ENCODE measurements around the gene STRA8.

Gene STRA8

DNA sequence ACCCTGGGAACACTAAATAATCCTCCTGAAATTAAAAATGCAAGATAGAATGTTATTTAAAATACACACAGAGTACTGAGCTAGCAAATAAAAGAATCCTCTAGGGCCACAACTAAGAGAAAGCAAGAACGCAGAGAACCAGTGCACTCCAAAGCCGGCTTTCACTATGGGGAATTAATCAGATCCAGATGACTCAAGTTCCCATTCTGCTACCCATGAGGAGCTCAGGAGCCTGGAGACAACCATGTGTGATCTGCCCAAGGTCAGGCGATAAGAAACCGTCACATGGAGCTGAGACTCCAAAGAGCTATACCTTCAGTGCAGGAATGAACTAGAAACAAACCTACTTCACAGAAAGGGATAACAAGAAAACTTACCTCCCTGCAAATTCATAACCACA, 43.7 kb upstream of the STRA8 start:
- TF ChIP-seq, protein P1, sequence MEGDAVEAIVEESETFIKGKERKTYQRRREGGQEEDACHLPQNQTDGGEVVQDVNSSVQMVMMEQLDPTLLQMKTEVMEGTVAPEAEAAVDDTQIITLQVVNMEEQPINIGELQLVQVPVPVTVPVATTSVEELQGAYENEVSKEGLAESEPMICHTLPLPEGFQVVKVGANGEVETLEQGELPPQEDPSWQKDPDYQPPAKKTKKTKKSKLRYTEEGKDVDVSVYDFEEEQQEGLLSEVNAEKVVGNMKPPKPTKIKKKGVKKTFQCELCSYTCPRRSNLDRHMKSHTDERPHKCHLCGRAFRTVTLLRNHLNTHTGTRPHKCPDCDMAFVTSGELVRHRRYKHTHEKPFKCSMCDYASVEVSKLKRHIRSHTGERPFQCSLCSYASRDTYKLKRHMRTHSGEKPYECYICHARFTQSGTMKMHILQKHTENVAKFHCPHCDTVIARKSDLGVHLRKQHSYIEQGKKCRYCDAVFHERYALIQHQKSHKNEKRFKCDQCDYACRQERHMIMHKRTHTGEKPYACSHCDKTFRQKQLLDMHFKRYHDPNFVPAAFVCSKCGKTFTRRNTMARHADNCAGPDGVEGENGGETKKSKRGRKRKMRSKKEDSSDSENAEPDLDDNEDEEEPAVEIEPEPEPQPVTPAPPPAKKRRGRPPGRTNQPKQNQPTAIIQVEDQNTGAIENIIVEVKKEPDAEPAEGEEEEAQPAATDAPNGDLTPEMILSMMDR (IDR thresholded peaks at IDR 0.05), result no peak

DNA sequence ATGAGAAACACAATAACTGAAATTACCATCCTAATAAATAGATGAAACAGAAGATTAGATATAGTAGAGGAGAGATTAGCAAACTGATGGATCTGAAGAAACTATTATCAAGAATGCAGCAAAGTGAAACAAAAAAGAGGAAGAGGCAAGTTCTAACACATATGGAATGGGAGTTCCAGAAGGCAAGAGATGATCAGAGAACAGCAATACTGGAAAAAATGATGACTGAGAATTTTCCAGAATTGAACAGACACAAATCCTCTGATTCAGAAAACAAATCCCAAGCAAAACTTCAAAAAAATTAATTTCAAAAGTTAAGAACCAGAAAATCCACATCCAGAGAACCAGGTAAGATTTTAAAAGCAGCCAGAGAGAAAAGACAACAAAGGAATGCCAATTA, 42.9 kb upstream of the STRA8 start:
- TF ChIP-seq, protein P1 (IDR thresholded peaks at IDR 0.05), result no peak

DNA sequence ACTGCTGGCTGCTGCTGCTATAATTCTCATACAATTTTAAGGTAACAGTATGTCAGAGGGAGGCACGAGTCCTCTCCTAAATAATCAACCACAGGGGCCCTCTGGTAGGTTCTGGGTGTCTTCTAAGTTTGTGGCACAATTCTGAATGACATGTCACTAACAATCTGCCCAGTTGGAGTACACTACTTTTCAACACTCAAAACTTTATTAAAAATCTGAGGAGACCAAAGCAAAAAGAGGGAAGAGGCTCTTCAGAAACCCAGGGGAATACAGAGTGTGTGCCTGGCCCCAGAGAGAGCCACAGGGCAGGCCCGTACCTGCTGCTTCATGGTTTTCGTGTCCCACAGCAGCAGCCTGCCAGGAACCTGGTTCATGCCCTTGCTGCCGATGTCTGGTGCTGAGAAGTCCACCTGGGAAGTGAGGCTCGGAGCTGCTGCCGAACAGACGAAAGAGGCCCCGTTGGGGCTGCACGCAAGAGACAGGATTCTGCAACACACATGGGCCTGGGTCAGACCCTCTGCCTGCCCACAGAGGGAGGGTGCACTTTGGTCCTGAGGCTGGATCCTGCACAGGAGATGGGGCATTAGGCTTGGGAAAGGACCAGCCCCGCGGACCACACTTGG, 40.6 kb upstream of the STRA8 start:
- TF ChIP-seq, protein P1 (IDR thresholded peaks at IDR 0.05), result no peak

DNA sequence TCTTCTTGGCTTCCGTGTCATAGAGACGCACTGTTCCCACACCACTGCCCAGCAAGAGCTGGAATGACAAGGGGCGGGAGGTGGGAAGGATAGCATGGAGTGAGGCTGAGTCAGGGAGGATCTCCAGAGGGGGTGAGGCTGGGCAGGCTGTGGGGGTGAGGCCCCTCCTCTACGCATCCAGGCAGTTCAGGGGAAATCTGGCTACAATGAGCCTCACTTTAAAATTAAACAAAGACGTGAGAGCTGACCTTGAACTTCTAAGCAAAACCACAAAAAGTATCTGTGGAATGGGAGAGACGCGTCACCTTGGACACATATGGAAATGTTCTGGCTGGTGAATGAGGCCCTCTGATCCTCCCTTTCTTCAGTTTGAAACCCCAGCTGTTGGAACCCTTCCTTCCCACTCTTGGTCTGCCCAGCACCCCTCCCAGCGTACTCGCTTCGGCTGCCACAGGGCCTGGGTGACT, 40.0 kb upstream of the STRA8 start:
- TF ChIP-seq, protein P1 (IDR thresholded peaks at IDR 0.05), result no peak

DNA sequence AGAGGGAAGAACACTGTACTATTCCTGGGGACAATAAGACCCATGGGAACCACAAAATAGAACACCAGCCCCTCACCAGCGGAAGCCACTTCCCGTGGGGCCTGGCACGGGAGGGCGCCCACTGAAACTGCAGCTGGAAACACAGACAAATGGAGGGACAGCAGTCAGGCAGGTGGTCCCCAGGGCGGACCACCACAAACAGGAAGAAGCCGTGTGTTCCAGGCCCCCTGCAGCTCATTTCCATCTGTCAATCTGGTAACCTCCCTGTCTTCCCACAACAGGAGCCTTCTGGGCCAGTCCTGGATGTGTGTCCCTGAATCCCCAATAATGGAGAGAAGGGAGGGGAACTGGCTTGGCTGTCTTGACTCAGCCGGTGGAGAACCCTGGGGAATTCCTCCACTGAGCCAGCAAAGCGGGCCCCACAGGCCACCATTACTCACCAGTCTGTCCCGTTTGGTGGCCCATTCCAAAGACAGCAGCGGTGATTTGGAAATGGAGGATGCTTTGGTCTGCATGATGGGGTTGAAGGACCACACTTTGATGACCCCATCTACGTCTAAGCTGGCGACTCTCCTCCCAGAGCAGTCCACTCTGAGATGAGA, 39.0 kb upstream of the STRA8 start:
- TF ChIP-seq, protein P1 (IDR thresholded peaks at IDR 0.05), result no peak

DNA sequence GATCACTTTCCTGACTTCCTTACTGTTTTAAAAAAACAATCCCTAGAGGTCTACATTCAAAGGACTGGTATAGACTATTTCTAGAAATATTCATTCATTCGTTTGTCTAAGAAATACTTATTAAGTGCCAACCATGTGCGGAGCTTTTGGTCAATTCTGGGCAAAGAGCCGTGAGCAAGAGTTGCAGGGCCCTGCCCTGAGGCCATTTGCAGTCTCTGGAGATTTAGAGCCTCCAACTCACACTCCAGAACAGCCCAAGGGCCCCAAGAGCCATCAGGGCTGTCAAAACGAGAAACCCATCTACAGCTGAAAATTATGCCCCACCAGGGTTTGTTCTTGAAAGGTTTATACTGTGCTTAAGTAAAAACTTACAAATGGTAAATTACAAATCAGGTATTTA, 38.5 kb upstream of the STRA8 start:
- TF ChIP-seq, protein P1 (IDR thresholded peaks at IDR 0.05), result no peak

DNA sequence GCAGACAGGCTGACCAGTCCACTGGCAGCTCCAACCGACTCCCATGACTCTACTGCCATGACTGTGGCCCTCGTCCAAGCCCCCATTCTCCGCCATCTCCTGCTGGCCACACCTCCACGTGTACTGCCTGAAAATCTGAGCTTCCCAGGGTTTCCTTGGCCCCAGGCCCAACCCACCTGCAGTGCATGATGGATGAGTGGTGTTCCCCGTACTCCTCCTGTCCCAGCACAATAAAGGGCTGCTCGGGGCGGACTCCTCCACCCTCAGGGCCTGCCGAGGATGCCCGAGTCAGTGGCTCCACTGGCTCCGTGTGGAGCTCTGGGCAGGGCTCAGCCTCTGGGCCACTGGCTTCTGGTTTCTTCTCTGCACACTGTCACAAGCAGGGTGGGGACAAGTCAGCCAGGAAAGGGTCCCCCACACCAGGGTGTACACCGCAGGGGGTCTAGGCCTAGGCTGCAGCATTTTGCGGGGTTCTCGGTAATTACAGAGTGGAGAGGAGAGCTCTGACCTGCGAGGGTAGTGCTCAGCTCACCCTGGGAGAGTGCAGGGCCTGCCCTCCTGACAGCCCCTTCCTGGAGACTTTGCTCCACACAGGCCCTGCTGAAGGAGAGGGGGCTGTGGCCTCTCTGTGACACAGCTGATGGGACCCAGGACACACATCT, 37.5 kb upstream of the STRA8 start:
- TF ChIP-seq, protein P1 (IDR thresholded peaks at IDR 0.05), result no peak
